CD4-positive, alpha-beta T cell treated with Interleukin-21 for 1 hour (primary cell): ENCODE data around the gene ASCC1.
"Not testable (repeated sequence)": the region's sequence is repeated elsewhere in the genome, so short reads cannot be mapped to it uniquely, and the experiment has no call there.

ENCODE experiments used
- DNase-seq: peaks from one replicate; pipeline ENCODE4 v3.0.0-alpha.2; 2020

The ASCC1 gene

GRCh38 chr10:72248468-72249151 is 32.5 kb upstream of the ASCC1 start:
- DNase-seq = peak; percentile 85

GRCh38 chr10:72245949-72246525 is 30.0 kb upstream of the ASCC1 start:
- no peak for DNase-seq

GRCh38 chr10:72244573-72245038 is 28.5 kb upstream of the ASCC1 start:
- DNase-seq = no peak

GRCh38 chr10:72243822-72244437 is 27.9 kb upstream of the ASCC1 start:
- peak; percentile 22 for DNase-seq

GRCh38 chr10:72242675-72243074 is 26.6 kb upstream of the ASCC1 start:
- no peak for DNase-seq

- no peak for DNase-seq
These were observed 25.7 kb upstream of the ASCC1 start for GRCh38 chr10:72241691-72242252.

- no peak for DNase-seq
These were observed 24.3 kb upstream of the ASCC1 start for GRCh38 chr10:72240371-72240770.

GRCh38 chr10:72239409-72239808 is 23.3 kb upstream of the ASCC1 start:
- no peak for DNase-seq

GRCh38 chr10:72238392-72239175 is 22.5 kb upstream of the ASCC1 start:
- no peak for DNase-seq

- no peak for DNase-seq
These were observed 19.6 kb upstream of the ASCC1 start for GRCh38 chr10:72235544-72236279.

- DNase-seq = no peak
These were observed 18.6 kb upstream of the ASCC1 start for GRCh38 chr10:72234560-72235095.

- DNase-seq = no peak
These were observed 17.5 kb upstream of the ASCC1 start for GRCh38 chr10:72233621-72234020.

- DNase-seq = no peak
These were observed 13.5 kb upstream of the ASCC1 start for GRCh38 chr10:72229261-72230251.

- DNase-seq = no peak
These were observed 12.3 kb upstream of the ASCC1 start for GRCh38 chr10:72228318-72228751.

GRCh38 chr10:72227826-72228225 is 11.8 kb upstream of the ASCC1 start:
- no peak for DNase-seq

- no peak for DNase-seq
These were observed 10.4 kb upstream of the ASCC1 start for GRCh38 chr10:72226418-72227027.

GRCh38 chr10:72224191-72224590 is 8.1 kb upstream of the ASCC1 start:
- not testable (repeated sequence) for DNase-seq

- no peak for DNase-seq
These were observed 7.6 kb upstream of the ASCC1 start for GRCh38 chr10:72223743-72224101.

GRCh38 chr10:72221278-72221677 is 5.2 kb upstream of the ASCC1 start:
- DNase-seq = no peak

GRCh38 chr10:72220637-72221036 is 4.6 kb upstream of the ASCC1 start:
- no peak for DNase-seq
